H9 (cell line): ENCODE results near the gene GMPPB. TPM values are rescaled to one million over a fixed set of nuclear protein-coding genes. Genes with fewer than 3 reads are reported as not detected.

Experiments
- DNase-seq: peaks from one replicate; pipeline ENCODE4 v3.0.0-alpha.2; 2017
- H2AFZ ChIP-seq: one replicate; pipeline ENCODE4 v1.6.1; 2013; ENCODE audit warnings: mild to moderate bottlenecking, low read length, control low read depth, moderate library complexity
- H2AK5ac ChIP-seq: 2 replicates; pipeline ENCODE4 v1.6.1; 2013; ENCODE audit warnings: low read length, control low read depth, mixed read lengths; ENCODE audit not compliant: insufficient read length
- H2BK120ac ChIP-seq: one replicate; pipeline ENCODE4 v1.6.1; 2013; ENCODE audit warnings: low read depth, mild to moderate bottlenecking, low read length, control low read depth, inconsistent platforms; ENCODE audit not compliant: poor library complexity, severe bottlenecking
- H2BK12ac ChIP-seq: 2 replicates; pipeline ENCODE4 v1.6.1; 2013; ENCODE audit warnings: low read length, control low read depth, mixed read lengths, low read depth; ENCODE audit not compliant: insufficient read length
- H2BK15ac ChIP-seq: 2 replicates; pipeline ENCODE4 v1.6.1; 2013; ENCODE audit warnings: low read depth, low read length, control low read depth
- H2BK20ac ChIP-seq: one replicate; pipeline ENCODE4 v1.6.1; 2013; ENCODE audit warnings: low read depth, mild to moderate bottlenecking, low read length, control low read depth, inconsistent platforms; ENCODE audit not compliant: poor library complexity, severe bottlenecking
- H2BK5ac ChIP-seq: 2 replicates; pipeline ENCODE4 v1.6.1; 2013; ENCODE audit warnings: low read length, control low read depth, mixed read lengths; ENCODE audit not compliant: insufficient read length
- H3K14ac ChIP-seq: 2 replicates; pipeline ENCODE4 v1.6.1; 2013; ENCODE audit warnings: low read length, control low read depth; ENCODE audit not compliant: insufficient read depth
- H3K18ac ChIP-seq: 2 replicates; pipeline ENCODE4 v1.6.1; 2013; ENCODE audit warnings: low read depth, mild to moderate bottlenecking, mixed read lengths, low read length, control low read depth; ENCODE audit not compliant: insufficient read length
- H3K23ac ChIP-seq: 2 replicates; pipeline ENCODE4 v1.6.1; 2013; ENCODE audit warnings: low read length, control low read depth, mixed read lengths, low read depth; ENCODE audit not compliant: insufficient read length
- H3K23me2 ChIP-seq: 2 replicates; pipeline ENCODE4 v1.6.1; 2013; ENCODE audit warnings: low read depth, mild to moderate bottlenecking, mixed read lengths, low read length, control low read depth; ENCODE audit not compliant: insufficient read length, poor library complexity, severe bottlenecking
- H3K27ac ChIP-seq: 2 replicates; pipeline ENCODE4 v1.5.1; 2013; ENCODE audit warnings: low read length, control low read depth, mixed read lengths, low read depth; ENCODE audit not compliant: insufficient read length
- H3K27me3 ChIP-seq: 2 replicates; pipeline ENCODE4 v1.6.1; 2013; ENCODE audit warnings: low read length, control low read depth, inconsistent platforms; ENCODE audit not compliant: insufficient read depth
- H3K4ac ChIP-seq: 2 replicates; pipeline ENCODE4 v1.6.1; 2013; ENCODE audit warnings: low read depth, mild to moderate bottlenecking, control low read depth, inconsistent platforms, low read length, moderate library complexity
- H3K4me1 ChIP-seq: 2 replicates; pipeline ENCODE4 v1.6.1; 2013; ENCODE audit warnings: low read length, control low read depth, inconsistent platforms; ENCODE audit not compliant: insufficient read depth
- H3K4me2 ChIP-seq: 2 replicates; pipeline ENCODE4 v1.6.1; 2013; ENCODE audit warnings: low read length, control low read depth, mixed read lengths; ENCODE audit not compliant: insufficient read length, insufficient read depth
- H3K56ac ChIP-seq: 2 replicates; pipeline ENCODE4 v1.6.1; 2013; ENCODE audit warnings: low read depth, mild to moderate bottlenecking, mixed read lengths, low read length, control low read depth; ENCODE audit not compliant: insufficient read length
- H3K79me1 ChIP-seq: 2 replicates; pipeline ENCODE4 v1.6.1; 2013; ENCODE audit warnings: low read depth, mild to moderate bottlenecking, moderate library complexity, low read length, control low read depth, inconsistent platforms; ENCODE audit not compliant: insufficient read depth, poor library complexity, severe bottlenecking
- H3K79me2 ChIP-seq: 2 replicates; pipeline ENCODE4 v1.6.1; 2013; ENCODE audit warnings: low read length, control low read depth, inconsistent platforms; ENCODE audit not compliant: insufficient read depth
- H3K9ac ChIP-seq: 2 replicates; pipeline ENCODE4 v1.6.1; 2013; ENCODE audit warnings: low read length, control low read depth, mixed read lengths; ENCODE audit not compliant: insufficient read length; ENCODE audit errors: extremely low read depth
- H3K9me3 ChIP-seq: one replicate; pipeline ENCODE4 v1.6.1; 2013; ENCODE audit warnings: low read depth, low read length, inconsistent platforms; ENCODE audit not compliant: control insufficient read depth
- H3T11ph ChIP-seq: one replicate; pipeline ENCODE4 v1.6.1; 2013; ENCODE audit warnings: mild to moderate bottlenecking, low read length, control low read depth, inconsistent platforms
- H4K20me1 ChIP-seq: one replicate; pipeline ENCODE4 v1.6.1; 2013; ENCODE audit not compliant: control insufficient read depth, insufficient read length, insufficient read depth
- H4K5ac ChIP-seq: 2 replicates; pipeline ENCODE4 v1.6.1; 2013; ENCODE audit warnings: low read depth, mild to moderate bottlenecking, mixed read lengths, low read length, control low read depth; ENCODE audit not compliant: insufficient read length
- H4K8ac ChIP-seq: replicated peaks from 2 replicates; pipeline ENCODE4 v1.6.1; 2013; ENCODE audit warnings: low read length, control low read depth, mixed read lengths, low read depth; ENCODE audit not compliant: insufficient read length
- H4K91ac ChIP-seq: 2 replicates; pipeline ENCODE4 v1.6.1; 2013; ENCODE audit warnings: low read depth, mild to moderate bottlenecking, moderate library complexity, mixed read lengths, low read length, control low read depth; ENCODE audit not compliant: insufficient read length
- H3K27ac Mint-ChIP-seq, 3 experiments: 2 replicates in 2 of 3; 3 replicates in 1 of 3; pipeline ENCODE4 v1.8.0; 2020 to 2021; ENCODE audit warnings: mixed read lengths in 3 of 3, mild to moderate bottlenecking in 1 of 3, moderate library complexity in 1 of 3
- H3K27me3 Mint-ChIP-seq: 2 replicates; pipeline ENCODE4 v1.8.0; 2021; ENCODE audit warnings: low read depth, mild to moderate bottlenecking, moderate library complexity, mixed read lengths
- H3K36me3 Mint-ChIP-seq, 3 experiments: 2 replicates in 2 of 3; 3 replicates in 1 of 3; pipeline ENCODE4 v1.8.0; 2020 to 2021; ENCODE audit warnings: low read depth in 3 of 3, mixed read lengths in 3 of 3; ENCODE audit not compliant: insufficient read depth in 1 of 3
- H3K4me1 Mint-ChIP-seq, 2 experiments: 2 replicates each; pipeline ENCODE4 v1.8.0; 2020; ENCODE audit warnings: mixed read lengths in 2 of 2
- H3K4me3 Mint-ChIP-seq, 2 experiments: 2 replicates in 1 of 2; 3 replicates in 1 of 2; pipeline ENCODE4 v1.8.0; 2020 to 2021; ENCODE audit warnings: mild to moderate bottlenecking in 2 of 2, mixed read lengths in 2 of 2, moderate library complexity in 1 of 2
- H3K9me3 Mint-ChIP-seq, 2 experiments: 2 replicates in 1 of 2; 3 replicates in 1 of 2; pipeline ENCODE4 v1.8.0; 2020; ENCODE audit warnings: mild to moderate bottlenecking in 2 of 2, mixed read lengths in 2 of 2, moderate library complexity in 1 of 2
- WGBS: extraction: QIAGEN DNeasy Blood & Tissue Kit; methylation state at CpG from one replicate; pipeline ENCODE4 v1.1.7; 2013; ENCODE audit warnings: missing lambda C conversion rate, low lambda C conversion rate, mixed read lengths; ENCODE audit not compliant: insufficient read length; ENCODE audit errors: extremely low coverage; 5-methylcytosine and 5-hydroxymethylcytosine counted together
- total RNA-seq: library from RNA; stranded (reverse); gene quantifications from 2 replicates; pipeline ENCODE4 v1.2.1, GENCODE V29; 2021
- TF ChIP-seq, protein P1 (sequence below): fragments of 200-600 bp; sonication (generic); conservative IDR thresholded peaks from 3 replicates; pipeline ENCODE4 v1.8.0; 2021; ENCODE audit warnings: antibody characterized with exemption, mild to moderate bottlenecking

Gene GMPPB
- total RNA-seq, 1 experiment from 2014 or later = 31.1 TPM

DNA sequence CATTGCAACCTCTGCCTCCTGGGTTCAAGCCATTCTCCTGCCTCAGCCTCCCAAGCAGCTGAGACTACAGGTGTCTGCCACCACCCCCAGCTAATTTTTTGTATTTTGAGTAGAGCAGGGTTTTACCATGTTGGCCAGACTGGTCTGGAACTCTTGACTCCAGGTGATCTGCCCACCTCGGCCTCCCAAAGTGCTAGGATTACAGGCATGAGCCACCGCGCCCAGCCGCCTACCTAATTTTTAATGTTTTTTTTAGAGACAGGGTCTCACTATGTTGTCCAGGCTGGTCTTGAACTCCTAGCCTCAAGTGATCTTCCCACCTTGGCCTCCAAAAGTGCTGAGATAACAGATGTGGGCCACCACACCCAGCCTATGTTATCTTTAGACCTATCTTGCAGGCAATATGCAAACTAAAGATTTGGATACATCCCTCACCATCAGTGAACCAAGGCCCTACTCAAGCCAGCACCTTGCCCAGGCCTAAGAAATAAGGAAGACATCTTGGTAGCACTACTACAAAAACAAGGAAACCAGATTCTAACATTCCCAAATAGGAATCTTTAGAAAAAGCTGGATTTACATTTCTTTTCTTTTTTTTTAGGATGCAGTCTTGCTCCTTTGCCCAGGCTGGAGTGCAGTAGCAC, 6.3 kb upstream of the GMPPB start:
- Histone ChIP-seq H2AFZ (no peak overlapping the region), H4K8ac (no peak overlapping the region), H2AK5ac (no peak overlapping the region), H2BK12ac (no peak overlapping the region), H2BK120ac (no peak overlapping the region), H3K79me2 (0 out of 2 replicates have a peak, but pooled peaks cover 2% of the 10 kb centered on the region), H3K79me1 (no peaks in the 10 kb centered on the region), H3K9ac (no peak overlapping the region), H3K27ac (no peak overlapping the region), H4K20me1 (no peaks in the 10 kb centered on the region), H4K91ac (no peak overlapping the region), H3T11ph (no peak overlapping the region), H3K27me3 (no peaks in the 10 kb centered on the region), H2BK5ac (no peak overlapping the region), H3K4me2 (no peak overlapping the region), H3K23ac (no peak overlapping the region), H2BK20ac (no peak overlapping the region), H3K23me2 (no peaks in the 10 kb centered on the region), H3K56ac (no peak overlapping the region), H4K5ac (no peak overlapping the region), H2BK15ac (no peak overlapping the region), H3K14ac (no peak overlapping the region), H3K9me3 (no peaks in the 10 kb centered on the region), H3K4ac (no peak overlapping the region), H3K4me1 (no peaks in the 10 kb centered on the region), H3K18ac (no peak overlapping the region)
- TF ChIP-seq, protein P1, sequence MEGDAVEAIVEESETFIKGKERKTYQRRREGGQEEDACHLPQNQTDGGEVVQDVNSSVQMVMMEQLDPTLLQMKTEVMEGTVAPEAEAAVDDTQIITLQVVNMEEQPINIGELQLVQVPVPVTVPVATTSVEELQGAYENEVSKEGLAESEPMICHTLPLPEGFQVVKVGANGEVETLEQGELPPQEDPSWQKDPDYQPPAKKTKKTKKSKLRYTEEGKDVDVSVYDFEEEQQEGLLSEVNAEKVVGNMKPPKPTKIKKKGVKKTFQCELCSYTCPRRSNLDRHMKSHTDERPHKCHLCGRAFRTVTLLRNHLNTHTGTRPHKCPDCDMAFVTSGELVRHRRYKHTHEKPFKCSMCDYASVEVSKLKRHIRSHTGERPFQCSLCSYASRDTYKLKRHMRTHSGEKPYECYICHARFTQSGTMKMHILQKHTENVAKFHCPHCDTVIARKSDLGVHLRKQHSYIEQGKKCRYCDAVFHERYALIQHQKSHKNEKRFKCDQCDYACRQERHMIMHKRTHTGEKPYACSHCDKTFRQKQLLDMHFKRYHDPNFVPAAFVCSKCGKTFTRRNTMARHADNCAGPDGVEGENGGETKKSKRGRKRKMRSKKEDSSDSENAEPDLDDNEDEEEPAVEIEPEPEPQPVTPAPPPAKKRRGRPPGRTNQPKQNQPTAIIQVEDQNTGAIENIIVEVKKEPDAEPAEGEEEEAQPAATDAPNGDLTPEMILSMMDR = no peak
- WGBS = no CpG with 5 or more reads among the region's 4 CpGs
- no peak overlapping the region for H3K27ac Mint-ChIP-seq
- peaks cover 8 to 50% (median 50%) of the 10 kb centered on the region in 3 experiments; a peak in 6 of 7 replicates for H3K36me3 Mint-ChIP-seq
- no peak for DNase-seq
- H3K4me1 Mint-ChIP-seq = no peaks in the 10 kb centered on the region
- H3K4me3 Mint-ChIP-seq = no peak overlapping the region
- H3K27me3 Mint-ChIP-seq = no peaks in the 10 kb centered on the region
- no peaks in the 10 kb centered on the region for H3K9me3 Mint-ChIP-seq
